ENCODE data around the gene SBK3. TPM values are rescaled to one million over a fixed set of nuclear protein-coding genes. Genes with fewer than 3 reads are reported as not detected.
"Not testable (repeated sequence)": the region's sequence is repeated elsewhere in the genome, so short reads cannot be mapped to it uniquely, and the experiment has no call there.

The SBK3 gene
- total RNA-seq, 1 donor from 2014 or later, result 16.6 TPM

DNA sequence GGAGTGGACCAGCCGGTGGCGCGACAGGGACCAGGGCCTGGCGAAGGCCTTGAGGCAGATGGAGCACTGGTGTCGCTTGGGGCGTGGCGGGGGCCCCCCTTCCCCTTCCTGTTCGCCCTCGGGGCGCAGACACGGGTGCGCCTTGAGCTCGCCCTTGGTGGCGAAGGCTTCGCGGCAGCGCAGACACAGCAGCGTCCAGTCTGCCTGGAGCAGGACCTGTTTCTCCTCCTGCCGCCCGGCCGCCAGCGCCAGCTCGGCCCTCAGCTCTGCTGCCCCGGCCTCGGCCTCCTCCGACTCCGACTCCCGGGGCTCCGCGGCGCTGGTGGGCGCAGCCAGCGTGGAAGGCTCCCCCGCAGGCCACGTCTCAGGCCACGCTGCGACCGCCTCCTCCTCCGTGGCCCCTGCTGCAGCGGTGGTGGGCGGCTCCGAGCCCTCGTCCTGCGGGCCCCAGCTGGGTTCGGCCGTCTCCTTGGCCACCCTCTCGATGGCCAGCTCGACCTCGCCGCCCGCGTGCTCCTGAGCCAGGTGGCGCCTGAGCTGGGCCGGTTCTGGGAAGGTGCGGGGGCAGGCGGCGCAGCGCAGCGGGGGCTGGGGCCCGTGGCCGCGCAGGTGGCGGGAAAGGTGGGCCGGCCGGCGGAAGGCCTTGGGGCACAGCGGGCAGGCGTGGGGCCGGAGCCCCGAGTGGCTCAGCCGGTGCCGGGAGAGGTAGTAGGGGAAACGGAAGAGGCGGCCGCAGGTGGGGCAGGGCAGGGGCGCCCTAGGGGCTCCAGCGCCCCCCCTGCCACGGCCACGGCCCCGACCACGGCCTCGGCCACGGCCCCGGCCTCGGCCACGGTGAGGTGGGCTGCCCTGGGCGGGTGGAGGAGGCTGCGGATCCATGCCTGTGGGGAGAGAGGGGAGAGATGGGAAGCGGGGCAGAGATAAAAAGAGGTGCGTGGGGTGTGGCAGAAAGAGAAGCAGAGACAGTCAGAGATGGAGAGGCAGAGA, 33.7 kb upstream of the SBK3 start:
- ATAC-seq (no peak), DNase-seq (peak; percentile 33)

DNA sequence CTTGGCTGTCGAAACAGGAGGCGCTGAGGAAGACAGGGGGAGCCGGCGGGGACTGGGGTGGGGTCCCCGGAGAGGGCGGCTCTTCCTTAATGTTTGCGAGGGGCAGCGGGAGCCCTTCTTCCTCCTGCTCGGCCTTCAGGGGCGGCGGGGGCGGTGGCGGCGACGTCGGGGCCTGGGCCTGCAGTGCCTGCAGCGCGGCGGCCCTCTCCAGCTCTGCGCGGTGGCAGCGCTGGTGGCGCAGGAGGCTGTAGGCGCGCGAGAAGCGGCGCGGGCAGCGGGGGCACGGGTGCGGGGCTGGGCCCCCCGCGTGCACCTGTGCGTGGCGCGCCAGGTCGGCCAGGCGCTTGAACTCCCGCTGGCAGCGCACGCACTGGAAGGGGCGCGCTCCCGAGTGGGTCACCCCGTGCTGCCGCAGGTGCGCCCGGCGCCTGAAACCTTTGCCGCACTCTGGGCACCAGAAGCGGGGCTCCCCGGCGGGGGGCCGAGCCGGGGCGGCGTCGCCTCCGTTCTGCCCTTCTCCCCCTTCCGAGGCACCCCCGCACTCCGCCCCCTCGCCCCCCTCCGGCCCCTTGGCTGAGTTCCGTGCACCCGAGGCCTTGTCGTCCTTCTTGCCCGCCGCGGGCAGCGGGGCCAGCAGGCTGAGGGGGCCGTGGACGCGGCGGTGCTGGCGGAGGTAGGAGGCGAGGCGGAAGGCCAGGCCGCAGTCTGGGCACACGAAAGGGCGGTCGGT, 32.9 kb upstream of the SBK3 start:
- DNase-seq, result no peak
- intact Hi-C loops (cut with micrococcal nuclease), result no loop called here

More for the DNA sequence above, 33.7 kb upstream of the SBK3 start:
- intact Hi-C loops (cut with micrococcal nuclease), result no loop called here

DNA sequence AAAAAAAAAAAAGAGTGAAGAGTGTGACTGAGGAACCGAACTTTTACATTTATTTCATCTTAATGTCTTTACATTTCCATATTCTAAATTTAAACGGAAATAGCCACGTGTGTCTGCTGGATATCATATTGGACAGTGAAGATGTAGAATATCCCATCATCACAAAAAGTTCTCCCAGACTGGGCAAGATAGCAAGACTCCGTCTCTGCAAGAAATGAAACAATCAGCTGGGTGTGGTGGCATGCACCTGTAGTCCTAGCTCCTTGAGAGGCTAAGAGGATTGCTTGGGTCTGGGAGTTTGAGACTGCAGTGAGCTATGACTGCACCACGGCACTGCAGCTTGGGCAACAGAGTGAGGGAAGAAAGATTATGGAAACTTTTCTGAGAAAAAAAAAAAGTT, 31.4 kb upstream of the SBK3 start:
- DNase-seq (no peak), ATAC-seq (no peak)
- intact Hi-C loops (cut with micrococcal nuclease), result no loop called here

More for the DNA sequence above, 32.9 kb upstream of the SBK3 start:
- no peak for ATAC-seq

DNA sequence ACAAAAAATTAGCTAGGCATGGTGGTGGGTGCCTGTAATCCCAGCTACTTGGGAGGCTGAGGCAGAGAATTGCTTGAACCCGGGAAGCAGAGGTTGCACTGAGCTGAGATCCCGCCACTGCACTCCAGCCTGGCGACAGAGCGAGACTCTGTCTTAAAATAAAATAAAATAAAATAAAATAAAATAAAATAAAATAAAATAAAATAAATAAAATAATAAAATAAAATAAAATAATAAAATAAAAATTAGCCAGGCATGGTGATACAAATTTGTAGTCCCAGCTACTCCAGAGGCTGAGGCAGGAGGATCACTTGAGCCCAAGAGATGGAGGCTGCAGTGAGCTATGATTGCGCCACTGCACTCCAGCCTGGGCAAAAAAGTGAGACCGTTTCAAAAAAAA, 28.6 kb upstream of the SBK3 start:
- DNase-seq; intact Hi-C loops (cut with micrococcal nuclease); ATAC-seq: not testable (repeated sequence)

DNA sequence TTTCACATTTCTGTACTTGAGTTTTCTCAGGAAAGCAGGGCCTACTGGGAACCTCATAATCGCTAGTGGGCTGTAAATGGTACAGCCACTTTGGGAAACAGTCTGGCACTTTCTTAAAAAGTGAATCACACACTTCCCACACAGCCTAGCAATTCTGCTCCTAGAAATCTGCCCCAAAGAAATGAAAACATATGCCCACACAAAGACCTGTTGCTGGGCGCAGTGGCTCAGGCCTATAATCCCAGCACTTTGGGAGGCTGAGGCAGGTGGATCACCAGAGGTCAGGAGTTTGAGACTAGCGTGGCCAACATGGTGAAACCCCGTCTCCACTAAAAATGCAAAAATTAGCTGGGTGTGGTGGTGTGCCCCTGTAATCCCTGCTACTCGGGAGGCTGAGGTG, 24.1 kb upstream of the SBK3 start:
- DNase-seq; intact Hi-C loops (cut with micrococcal nuclease); ATAC-seq: not testable (repeated sequence)

DNA sequence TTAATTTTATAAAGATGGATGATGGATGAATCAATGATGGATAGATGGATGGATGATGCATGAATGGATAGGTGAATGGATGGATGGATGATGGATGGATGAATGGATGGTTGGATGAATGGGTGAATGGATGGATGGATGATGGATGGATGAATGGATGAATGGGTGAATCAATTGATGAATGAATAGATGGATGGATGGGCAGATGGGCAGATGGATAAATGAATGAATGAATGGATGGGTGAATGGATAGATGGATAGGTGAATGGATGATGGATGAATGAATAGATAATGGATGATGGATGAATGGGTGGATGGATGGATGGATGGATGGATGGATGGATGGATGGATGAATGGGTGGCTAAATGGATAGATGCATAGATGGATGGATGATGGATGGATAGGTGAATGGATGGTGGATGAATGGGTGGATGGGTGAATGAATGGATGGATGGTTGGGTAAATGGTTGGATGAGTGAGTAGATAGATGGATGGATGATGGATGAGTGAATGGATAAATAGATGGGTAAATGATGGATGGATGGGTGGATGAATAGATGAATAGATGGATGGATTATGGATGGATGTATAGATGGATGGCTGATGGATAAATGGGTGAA, 22.5 kb upstream of the SBK3 start:
- intact Hi-C loops (cut with micrococcal nuclease), result no loop called here
- ATAC-seq, result no peak
- no peak for DNase-seq

DNA sequence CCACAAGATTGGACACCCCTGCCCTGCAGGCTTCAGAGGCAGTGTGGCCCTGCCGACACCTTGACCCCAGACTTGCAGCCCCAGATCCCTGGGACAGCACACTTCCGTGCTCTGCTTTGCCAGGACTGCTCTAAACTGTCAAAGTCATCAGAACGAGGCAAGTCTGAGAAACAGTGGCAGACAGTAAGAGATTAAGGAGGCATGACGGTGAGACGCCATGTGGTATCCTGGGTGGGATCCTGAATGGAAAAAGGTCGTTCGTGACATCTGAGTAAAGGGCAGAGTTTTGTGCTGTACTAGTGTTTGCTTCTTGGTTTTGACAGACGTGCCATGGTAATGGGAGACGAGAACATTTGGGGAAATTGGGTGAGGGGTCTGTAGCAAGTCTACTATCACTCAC, 21.5 kb upstream of the SBK3 start:
- ATAC-seq, result no peak
- DNase-seq, result no peak
- intact Hi-C loops (cut with micrococcal nuclease), result no loop called here

DNA sequence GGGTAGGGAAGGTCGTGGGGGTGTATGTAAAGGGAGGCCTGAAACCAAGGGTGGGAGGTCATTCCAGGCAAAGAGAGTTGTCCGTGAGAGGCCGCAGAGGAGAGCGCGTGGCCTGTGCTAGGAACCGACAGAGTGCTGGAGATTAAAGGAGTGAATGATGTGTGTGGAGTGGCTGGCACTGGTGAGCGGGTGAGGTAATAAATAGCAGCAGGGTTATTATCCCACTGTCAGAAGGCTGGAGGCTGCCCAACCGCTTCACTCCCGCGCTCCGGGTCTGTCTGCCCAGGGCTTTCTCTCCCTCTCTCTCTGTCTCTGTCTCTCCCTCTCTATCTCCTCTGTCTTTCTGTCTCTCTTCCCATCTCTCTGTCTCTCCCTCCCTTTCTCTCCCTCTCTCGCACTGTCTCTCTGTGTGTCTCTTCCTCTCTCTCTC, 17.9 kb upstream of the SBK3 start:
- DNase-seq, result peak; percentile 85
- intact Hi-C loops (cut with micrococcal nuclease), result no loop called here
- peak; percentile 93 for ATAC-seq

DNA sequence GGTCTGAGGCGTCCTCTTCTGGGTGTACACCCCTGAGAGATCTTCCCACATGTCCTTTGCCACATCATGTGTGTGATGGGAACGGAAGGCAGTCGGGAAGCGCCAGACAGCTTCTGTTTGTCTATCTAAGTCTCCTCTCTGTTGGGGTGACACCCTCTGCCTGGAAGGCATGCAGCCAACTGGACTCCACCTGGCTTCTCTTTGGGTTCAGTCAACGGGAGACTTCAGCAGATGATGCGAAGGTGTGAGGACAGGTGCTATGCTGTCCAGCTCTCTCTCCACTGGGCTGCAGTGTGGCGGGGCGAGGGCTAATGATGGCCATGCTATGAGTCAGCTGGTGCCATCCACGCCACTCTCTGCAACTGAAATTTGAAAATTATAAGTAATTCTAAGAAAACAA, 14.3 kb upstream of the SBK3 start:
- DNase-seq (no peak), ATAC-seq (no peak)
- intact Hi-C loops (cut with micrococcal nuclease), result no loop called here

DNA sequence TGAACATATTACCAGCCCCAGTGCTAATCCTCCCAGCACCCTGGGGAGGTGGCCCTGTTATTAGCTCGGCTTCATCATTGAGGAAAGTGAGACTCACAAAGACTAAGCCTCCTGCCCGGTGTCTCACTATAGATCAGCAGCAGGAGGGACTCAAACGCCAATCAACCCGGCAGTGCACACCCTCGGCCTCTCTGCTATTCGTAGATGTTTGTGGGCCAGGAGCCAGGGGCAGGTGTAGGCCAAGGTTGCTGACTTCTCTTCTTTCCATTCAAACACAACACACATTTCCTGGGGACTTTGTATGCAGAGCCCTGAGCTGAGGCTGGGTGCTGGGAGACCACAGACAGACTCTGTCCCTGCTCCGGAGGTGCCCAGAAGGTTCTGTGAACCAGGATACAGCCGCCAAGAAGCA, 9.4 kb upstream of the SBK3 start:
- DNase-seq, result no peak
- ATAC-seq, result no peak

DNA sequence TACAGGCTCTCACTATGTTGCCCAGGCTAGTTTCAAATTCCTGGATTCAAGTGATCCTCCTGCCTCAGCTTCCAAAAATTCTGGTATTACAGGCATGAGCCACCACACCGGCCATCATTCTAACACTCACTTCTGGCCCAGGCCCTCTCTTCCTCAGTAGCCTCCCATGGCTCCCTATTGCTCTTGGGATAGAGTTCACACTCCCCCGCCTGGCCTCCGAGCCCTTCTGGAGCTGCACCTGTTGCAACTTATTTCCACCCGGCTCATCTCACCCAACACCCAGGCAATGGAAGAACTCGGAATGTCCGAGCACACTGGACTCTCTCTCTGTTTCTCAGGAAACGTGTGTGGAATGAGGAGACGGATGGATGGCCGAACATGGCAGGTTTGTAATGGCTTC, 9.0 kb upstream of the SBK3 start:
- ATAC-seq (no peak), DNase-seq (no peak)
- intact Hi-C loops (cut with micrococcal nuclease), result no loop called here

More for the DNA sequence above, 9.4 kb upstream of the SBK3 start:
- intact Hi-C loops (cut with micrococcal nuclease), result no loop called here

DNA sequence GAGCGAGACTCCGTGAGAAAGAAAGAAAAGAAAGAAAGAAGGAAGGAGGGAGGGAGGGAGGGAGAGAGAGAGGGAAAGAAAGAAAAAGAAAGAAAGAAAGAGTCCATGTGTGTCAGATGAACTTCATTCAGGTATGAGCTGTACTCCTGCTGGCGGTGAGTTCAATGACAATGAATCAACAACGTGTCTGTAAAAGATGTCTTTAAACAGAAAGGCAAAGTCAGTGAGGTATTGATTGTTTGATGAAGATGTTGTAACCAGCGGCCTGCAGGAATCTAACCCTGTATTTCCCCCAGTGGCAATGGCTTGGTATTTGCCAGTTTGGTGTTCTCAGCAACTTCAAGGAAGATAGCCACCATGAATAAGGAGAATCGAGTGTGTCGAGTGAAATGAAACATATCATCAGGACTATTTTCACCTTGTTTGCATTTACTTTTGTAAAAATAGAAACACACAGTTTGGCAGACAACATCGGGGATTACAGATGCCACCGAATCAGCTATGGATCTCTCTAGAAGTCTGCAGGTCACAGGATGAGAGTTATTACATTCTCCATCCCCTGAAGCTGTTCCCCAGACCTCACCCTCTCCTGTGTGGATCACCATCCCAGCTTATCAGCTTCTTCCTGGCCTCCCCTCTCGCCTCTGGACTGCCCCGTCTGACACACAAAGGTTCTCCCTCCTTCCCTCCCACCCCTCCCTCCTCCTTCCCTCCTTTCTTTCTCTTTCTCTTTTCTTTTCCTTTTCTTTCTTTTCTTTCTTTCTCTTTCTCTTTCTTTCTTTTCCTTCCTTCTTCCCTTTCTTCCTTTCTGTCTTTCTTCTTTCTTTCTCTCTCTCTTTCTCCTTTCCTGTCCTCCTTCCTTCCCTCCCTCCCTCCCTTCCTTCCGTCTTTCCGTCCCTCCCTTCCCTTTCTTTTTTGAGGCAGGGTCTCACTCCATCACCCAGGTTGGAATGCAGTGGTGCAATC, 8.2 kb upstream of the SBK3 start:
- intact Hi-C loops (cut with micrococcal nuclease), result no loop called here
- DNase-seq (no peak), ATAC-seq (no peak)

DNA sequence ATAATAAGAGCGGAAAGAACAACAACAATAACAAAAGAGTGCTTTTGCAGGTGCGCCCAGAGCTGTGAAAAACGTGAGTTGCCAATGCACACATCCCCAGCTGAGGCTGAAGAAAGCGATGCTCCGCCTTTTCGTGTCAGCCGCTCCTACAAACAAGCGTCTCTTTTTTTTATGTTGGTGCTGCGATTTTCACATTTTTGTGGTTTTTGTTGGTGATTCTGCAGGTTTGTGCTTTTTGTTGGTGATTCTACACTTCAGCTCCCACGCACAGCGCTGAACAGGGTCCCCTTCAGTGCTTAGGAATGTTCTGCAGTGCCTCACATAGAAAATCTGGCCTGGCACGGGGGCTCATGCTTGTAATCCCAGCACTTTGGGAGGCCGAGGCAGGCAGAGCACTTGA, 7.3 kb upstream of the SBK3 start:
- DNase-seq (no peak), ATAC-seq (no peak)
- intact Hi-C loops (cut with micrococcal nuclease), result no loop called here

DNA sequence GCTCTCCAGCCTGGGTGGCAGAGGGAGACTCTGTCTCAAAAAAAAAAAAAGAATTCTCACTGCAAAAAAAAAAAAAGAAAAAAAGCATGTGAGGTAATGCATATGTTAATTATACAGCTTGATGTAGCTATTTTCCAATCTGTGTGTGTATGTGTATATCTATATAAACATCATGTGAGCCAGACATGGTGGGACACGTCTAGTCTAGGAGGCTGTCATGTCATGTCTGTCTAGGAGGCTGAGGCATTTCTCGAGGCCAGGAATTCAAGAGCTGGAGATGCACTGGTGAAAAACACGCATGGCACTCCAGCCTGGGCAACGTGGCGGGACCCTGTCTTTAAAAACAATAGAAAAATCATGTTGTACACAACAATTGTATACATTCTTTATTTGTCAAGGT, 6.9 kb upstream of the SBK3 start:
- DNase-seq, result no peak
- ATAC-seq, result no peak
- intact Hi-C loops (cut with micrococcal nuclease), result no loop called here

DNA sequence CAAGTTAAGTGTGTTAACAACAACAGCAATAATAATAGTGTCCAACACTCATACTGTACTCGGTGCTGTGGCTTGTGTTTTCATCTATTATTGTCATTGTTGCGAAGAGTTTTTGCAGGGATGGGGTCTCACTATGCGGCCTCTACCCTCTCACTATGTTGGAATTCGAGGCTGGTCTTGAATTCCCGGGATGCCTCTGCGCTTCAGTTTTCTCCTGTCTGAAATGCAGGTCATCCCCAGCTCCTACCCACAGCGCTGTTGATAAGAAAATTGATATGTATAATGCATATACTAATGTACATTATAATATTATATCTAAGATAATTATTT, 4.9 kb upstream of the SBK3 start:
- intact Hi-C loops (cut with micrococcal nuclease), result no loop called here
- ATAC-seq, result no peak

DNA sequence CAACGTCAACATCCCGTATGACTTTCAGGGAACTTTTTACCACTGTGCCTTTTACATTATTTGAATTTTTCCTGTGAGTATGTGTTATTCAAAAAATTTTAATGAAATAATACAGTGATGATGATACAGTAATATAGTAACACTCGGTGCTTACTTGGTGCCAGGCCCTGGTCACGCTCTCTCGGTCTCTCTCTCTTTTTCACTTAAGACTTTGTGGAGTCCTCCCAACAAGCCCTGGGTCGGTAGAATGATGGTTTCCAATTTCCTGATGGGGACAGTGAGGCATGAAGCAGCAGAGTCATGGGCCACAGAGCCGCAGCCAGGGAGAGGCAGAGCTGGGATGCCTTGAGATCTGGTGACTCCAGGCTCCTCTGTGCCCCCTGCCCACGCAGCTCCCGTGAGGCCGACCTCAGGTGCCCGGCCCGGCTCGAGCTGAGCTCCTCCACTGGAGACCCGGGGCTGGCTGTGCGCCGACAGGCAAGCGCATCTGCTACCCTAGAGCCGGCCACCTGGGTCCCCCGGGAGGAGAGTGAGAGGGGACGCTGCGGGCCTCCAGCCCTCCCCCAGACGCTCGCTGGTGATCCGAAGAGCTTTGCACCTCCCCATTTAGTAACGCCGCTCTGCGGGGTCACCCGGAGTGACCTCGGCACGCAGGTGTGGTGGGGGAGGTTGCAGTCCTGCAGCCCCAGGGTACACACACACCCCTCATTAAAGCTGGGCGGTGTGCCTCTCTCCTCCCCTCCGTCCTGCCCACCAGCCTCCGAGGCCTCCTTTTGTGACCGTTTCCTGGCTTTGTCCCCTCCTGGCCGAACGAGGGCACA, 4.4 kb upstream of the SBK3 start:
- intact Hi-C loops (cut with micrococcal nuclease), result no loop called here

More for the DNA sequence above, 4.9 kb upstream of the SBK3 start:
- no peak for DNase-seq

DNA sequence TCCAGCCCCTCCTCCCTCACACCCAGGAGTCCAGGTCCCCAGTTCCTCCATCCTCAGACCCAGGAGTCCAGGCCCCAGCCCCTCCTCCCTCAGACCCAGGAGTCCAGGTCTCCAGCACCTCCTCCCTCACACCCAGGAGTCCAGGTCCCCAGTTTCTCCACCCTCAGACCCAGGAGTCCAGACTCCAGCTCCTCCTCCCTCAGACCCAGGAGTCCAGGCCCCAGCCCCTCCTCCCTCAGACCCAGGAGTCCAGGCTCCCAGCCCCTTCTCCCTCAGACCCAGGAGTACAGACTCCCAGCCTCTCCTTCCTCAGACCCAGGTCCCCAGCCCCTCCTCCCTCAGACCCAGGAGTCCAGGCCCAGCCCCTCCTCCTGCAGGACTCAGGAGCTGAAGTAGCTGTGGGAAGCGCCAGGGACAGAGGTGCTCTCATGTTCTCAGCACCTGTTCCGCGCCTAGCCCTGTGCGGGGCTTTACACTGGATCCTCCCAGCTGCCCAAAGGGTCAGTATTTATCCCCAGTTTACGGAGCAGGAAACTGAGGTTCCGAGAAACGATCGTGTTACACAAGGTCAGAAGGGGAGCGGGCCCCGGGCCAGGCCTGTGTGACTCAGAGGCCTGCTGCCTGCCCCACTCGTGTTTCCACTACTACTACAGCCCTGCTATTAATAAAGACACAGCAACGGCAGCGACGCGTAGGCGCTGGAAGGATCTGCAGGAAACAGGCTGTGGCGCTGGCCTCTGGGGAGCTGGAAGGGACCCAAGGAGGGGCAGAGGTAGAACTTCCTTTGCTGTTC, 1.7 kb upstream of the SBK3 start:
- ATAC-seq (peak; percentile 83), DNase-seq (peak; percentile 91)
- intact Hi-C loops (cut with micrococcal nuclease), result loop anchor here (2.0 kb wide), 1 partner anchor 34 kb away; the partner anchor contains the start of gene ZNF579

More for the DNA sequence above, 4.4 kb upstream of the SBK3 start:
- no peak for ATAC-seq
- no peak for DNase-seq
